GM12878 (cell line): ENCODE measurements around the gene NUP205. TPM values are rescaled to one million over a fixed set of nuclear protein-coding genes. Genes with fewer than 3 reads are reported as not detected.

Source experiments
- ATAC-seq: fragments of 200-7000 bp; cut with Tn5 transposase; 3 replicates; pipeline ENCODE4 v1.9.1; 2020; ENCODE audit warnings: mild to moderate bottlenecking, moderate library complexity
- BruUV-seq: library from RNA; stranded (reverse); fragments of 400-500 nt; replicated peaks from 2 replicates; lab custom pipeline; 2021; lab: Mats Ljungman, UMichigan
- CTCF ChIA-PET: fragments of 300-600 bp; sonication (Branson Sonifier 250); formaldehyde crosslinking; extraction: SDS; loops from one replicate; lab custom pipeline; 2021; ENCODE audit warnings: inconsistent platforms; lab: Yijun Ruan, JAX
- POLR2A ChIA-PET: fragments of 350-600 bp; formaldehyde crosslinking; extraction: SDS; loops from one replicate; lab custom pipeline; 2021; ENCODE audit warnings: inconsistent platforms; lab: Charles Lee
- RAD21 ChIA-PET: fragments of 300-600 bp; sonication (Branson Sonifier 250); formaldehyde crosslinking; loops from one replicate; lab custom pipeline; 2023; ENCODE audit warnings: antibody characterized with exemption; ENCODE audit not compliant: unreplicated experiment; lab: Charles Lee
- SMC1A ChIA-PET: fragments of 300-600 bp; sonication (Branson Sonifier 250); formaldehyde crosslinking; loops from one replicate; lab custom pipeline; 2023; ENCODE audit not compliant: unreplicated experiment, uncharacterized antibody; lab: Charles Lee
- DNase-seq: peaks from one replicate; pipeline ENCODE4 v3.0.0-alpha.2; 2011; ENCODE audit warnings: low read depth, low spot score
- FAIRE-seq: peaks from 3 replicates; lab custom pipeline; 2011; peaks lifted over from hg19 to GRCh38; lab: Jason Lieb, UNC
- H2AFZ ChIP-seq: 2 replicates; pipeline ENCODE4 v1.6.0; 2011; ENCODE audit warnings: low read depth, low read length, control low read depth; ENCODE audit not compliant: control insufficient read depth
- H3K27ac ChIP-seq: 2 replicates; pipeline ENCODE4 v1.5.1; 2011; ENCODE audit warnings: control low read depth; ENCODE audit not compliant: control insufficient read depth, insufficient read depth
- H3K27me3 ChIP-seq, 2 experiments: replicated peaks in 1 of 2; 2 replicates each; pipeline versions ENCODE4 v1.6.0 to v1.6.1; 2011; ENCODE audit warnings: low read length in 1 of 2; ENCODE audit not compliant: control insufficient read depth in 2 of 2, insufficient read depth in 2 of 2
- H3K36me3 ChIP-seq, 2 experiments: 2 replicates each; pipeline ENCODE4 v1.5.1; 2011; ENCODE audit warnings: low read length in 1 of 2; ENCODE audit not compliant: control insufficient read depth in 2 of 2, insufficient read depth in 2 of 2
- H3K4me1 ChIP-seq: 2 replicates; pipeline ENCODE4 v1.6.1; 2011; ENCODE audit warnings: mild to moderate bottlenecking, low read length, moderate library complexity, mixed read lengths; ENCODE audit not compliant: control insufficient read depth, insufficient read depth
- H3K4me2 ChIP-seq: 2 replicates; pipeline ENCODE4 v1.6.0; 2011; ENCODE audit warnings: control low read depth; ENCODE audit not compliant: control insufficient read depth, insufficient read depth
- H3K4me3 ChIP-seq: fragments of 200-600 bp; sonication (generic); 2 replicates; pipeline ENCODE4 v1.5.1; 2016
- H3K79me2 ChIP-seq: 2 replicates; pipeline ENCODE4 v1.6.0; 2011; ENCODE audit warnings: low read length; ENCODE audit not compliant: control insufficient read depth, insufficient read depth
- H3K9ac ChIP-seq: 2 replicates; pipeline ENCODE4 v1.8.0; 2011; ENCODE audit warnings: low read length, control low read depth, mixed read lengths; ENCODE audit not compliant: control insufficient read depth, insufficient read depth
- H3K9me3 ChIP-seq: replicated peaks from 3 replicates; pipeline ENCODE4 v1.5.1; 2011; ENCODE audit warnings: mild to moderate bottlenecking, low read length; ENCODE audit not compliant: control insufficient read depth, insufficient read depth
- H4K20me1 ChIP-seq: 2 replicates; pipeline ENCODE4 v1.6.0; 2011; ENCODE audit not compliant: control insufficient read depth, insufficient read depth
- BHLHE40 ChIP-seq, 2 experiments: fragments of 450-650 bp in 1 of 2; IDR thresholded peaks; 2 replicates each; pipeline ENCODE4 v1.6.1; 2011 to 2017; ENCODE audit warnings: low read depth in 2 of 2, borderline replicate concordance in 1 of 2, improper control_type of control experiment in 1 of 2, low read length in 1 of 2, mild to moderate bottlenecking in 1 of 2
- BMI1 ChIP-seq: fragments of 450-650 bp; IDR thresholded peaks from 2 replicates; pipeline ENCODE4 v1.6.1; 2016; ENCODE audit warnings: mild to moderate bottlenecking, moderate library complexity, borderline replicate concordance
- ESRRA ChIP-seq: IDR thresholded peaks from 2 replicates; pipeline ENCODE4 v1.6.1; 2012; ENCODE audit warnings: mild to moderate bottlenecking, low read length, improper control_type of control experiment
- HDAC2 ChIP-seq: fragments of 200-600 bp; sonication (generic); IDR thresholded peaks from 2 replicates; pipeline ENCODE4 v1.6.1; 2017
- HDGF ChIP-seq: fragments of 450-650 bp; IDR thresholded peaks from 2 replicates; pipeline ENCODE4 v1.6.1; 2016; ENCODE audit warnings: antibody characterized with exemption
- KAT2A ChIP-seq: conservative IDR thresholded peaks from 2 replicates; pipeline ENCODE4 v1.6.1; 2011; ENCODE audit warnings: low read depth, low read length; ENCODE audit not compliant: control insufficient read depth
- MTA2 ChIP-seq: fragments of 450-650 bp; IDR thresholded peaks from 2 replicates; pipeline ENCODE4 v1.6.1; 2016; ENCODE audit warnings: low read depth, mild to moderate bottlenecking, moderate library complexity
- NFYB ChIP-seq: IDR thresholded peaks from 2 replicates; pipeline ENCODE4 v1.6.1; 2011; ENCODE audit warnings: low read depth, mild to moderate bottlenecking, low read length, improper control_type of control experiment, moderate library complexity; ENCODE audit not compliant: insufficient read depth
- NR2F1 ChIP-seq: fragments of 450-650 bp; conservative IDR thresholded peaks from 2 replicates; pipeline ENCODE4 v1.6.1; 2017; ENCODE audit warnings: mild to moderate bottlenecking
- SMC3 ChIP-seq: IDR thresholded peaks from 2 replicates; pipeline ENCODE4 v1.6.1; 2011; ENCODE audit warnings: low read length, improper control_type of control experiment, borderline replicate concordance
- SREBF1 ChIP-seq: IDR thresholded peaks from 2 replicates; pipeline ENCODE4 v1.6.1; 2012; ENCODE audit warnings: mild to moderate bottlenecking, low read length
- STAT1 ChIP-seq: fragments of 450-650 bp; conservative IDR thresholded peaks from 2 replicates; pipeline ENCODE4 v1.6.1; 2014; ENCODE audit warnings: antibody characterized with exemption, mild to moderate bottlenecking
- TAF1 ChIP-seq: IDR thresholded peaks from 2 replicates; pipeline ENCODE4 v1.6.1; 2011; ENCODE audit warnings: mild to moderate bottlenecking, low read depth, low read length, borderline replicate concordance
- WGBS: methylation state at CpG from one replicate; pipeline ENCODE4 v1.1.6; 2016; ENCODE audit warnings: low lambda C conversion rate; ENCODE audit not compliant: insufficient replicate concordance, insufficient coverage; ENCODE audit errors: missing lambda C conversion rate; 5-methylcytosine and 5-hydroxymethylcytosine counted together
- in situ Hi-C: fragments of 300-500 bp; cut with MboI; formaldehyde crosslinking; loops from 9 replicates; pipeline ENCODE4 v1.14.3; 2018; ENCODE audit warnings: mixed read lengths
- intact Hi-C: fragments of 100-400 bp; cut with micrococcal nuclease; formaldehyde crosslinking; loops from one replicate; pipeline ENCODE4 v1.14.2; 2022; ENCODE audit not compliant: unreplicated experiment
- polyA plus RNA-seq, 11 experiments: library from polyadenylated mRNA; depleted of rRNA in 4 of 11; unstranded in 6 of 11; stranded (reverse) in 5 of 11; fragments of >200 nt; fragmentation: Nextera tagmentation in 4 of 11; fragmentation: Illumina TruSeq in 1 of 11; extraction: Ambion mirVana in 4 of 11; extraction: Trizol in 1 of 11; gene quantifications; 1 replicate in 1 of 11; 2 replicates in 10 of 11; pipeline versions ENCODE4 v1.2.1 to v1.2.3, GENCODE V29; 2011 to 2016; ENCODE audit warnings: inconsistent platforms in 2 of 11, missing spikeins in 2 of 11, low read depth in 1 of 11
- total RNA-seq, 4 experiments: library from RNA; depleted of rRNA in 3 of 4; stranded (reverse); fragments of >200 nt in 3 of 4; fragmentation: Illumina TruSeq in 1 of 4; extraction: Trizol in 1 of 4; gene quantifications; 2 replicates each; pipeline versions ENCODE4 v1.2.1 to v1.2.3, GENCODE V29; 2013 to 2021
- TF ChIP-seq, protein P1 (sequence below): IDR thresholded peaks from 2 replicates; pipeline ENCODE4 v1.6.1; 2011; ENCODE audit warnings: borderline replicate concordance, low read depth, mild to moderate bottlenecking, moderate library complexity, mixed read lengths, low read length; ENCODE audit not compliant: insufficient read depth; ENCODE audit errors: extremely low read length
- TF ChIP-seq, protein P2 (sequence below), 3 experiments: IDR thresholded peaks in 2 of 3; conservative IDR thresholded peaks in 1 of 3; 2 replicates each; pipeline ENCODE4 v1.5.1; 2011; ENCODE audit warnings: low read depth in 3 of 3, low read length in 3 of 3, mild to moderate bottlenecking in 3 of 3, control low read depth in 2 of 3, moderate library complexity in 2 of 3, inconsistent platforms in 1 of 3, mixed read lengths in 1 of 3; ENCODE audit not compliant: control insufficient read depth in 2 of 3, insufficient read depth in 1 of 3; ENCODE audit errors: extremely low read depth in 1 of 3
- TF ChIP-seq, protein P3 (sequence below): IDR thresholded peaks from 2 replicates; pipeline ENCODE4 v1.6.1; 2012; ENCODE audit warnings: low read depth, low read length, improper control_type of control experiment

The NUP205 gene
- total and polyA plus RNA-seq, 10 of the 15 experiments (the other 5 are each of a cell fraction or from before 2014, with no cell fraction given) = 41.4 to 110 (median 85.9) TPM

DNA sequence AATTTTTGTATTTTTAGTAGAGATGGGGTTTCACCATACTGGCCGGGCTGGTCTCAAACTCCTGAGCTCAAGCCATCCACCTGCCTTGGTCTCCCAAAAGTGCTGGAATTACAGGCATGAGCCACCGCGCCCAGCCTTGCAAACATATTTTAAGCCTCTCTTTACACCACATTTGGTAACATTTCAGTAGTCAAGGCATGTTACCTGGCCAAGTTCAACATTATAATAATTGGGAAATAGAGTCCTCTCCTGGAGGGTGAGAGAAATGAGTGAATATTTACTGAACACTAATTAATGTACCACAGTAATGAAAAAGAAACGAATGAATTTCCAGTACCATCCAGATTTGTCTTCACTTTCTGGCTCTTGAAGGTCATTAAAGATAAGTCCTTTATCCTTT is 37.8 kb upstream of the NUP205 start:
- TF ChIP-seq TAF1 (no peak), KAT2A (no peak), NR2F1 (no peak), SREBF1 (no peak), NFYB (no peak), HDGF (no peak), HDAC2 (no peak), MTA2 (no peak), BHLHE40 (IDR thresholded peaks at IDR 0.05; ENCODE audit: borderline replicate concordance in 1 of 2, low read depth in 2 of 2, low read length in 1 of 2) (no peak), STAT1 (no peak), ESRRA (no peak), SMC3 (no peak), BMI1 (no peak)
- TF ChIP-seq, protein P1, sequence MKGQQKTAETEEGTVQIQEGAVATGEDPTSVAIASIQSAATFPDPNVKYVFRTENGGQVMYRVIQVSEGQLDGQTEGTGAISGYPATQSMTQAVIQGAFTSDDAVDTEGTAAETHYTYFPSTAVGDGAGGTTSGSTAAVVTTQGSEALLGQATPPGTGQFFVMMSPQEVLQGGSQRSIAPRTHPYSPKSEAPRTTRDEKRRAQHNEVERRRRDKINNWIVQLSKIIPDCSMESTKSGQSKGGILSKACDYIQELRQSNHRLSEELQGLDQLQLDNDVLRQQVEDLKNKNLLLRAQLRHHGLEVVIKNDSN = no peak
- TF ChIP-seq, protein P2, sequence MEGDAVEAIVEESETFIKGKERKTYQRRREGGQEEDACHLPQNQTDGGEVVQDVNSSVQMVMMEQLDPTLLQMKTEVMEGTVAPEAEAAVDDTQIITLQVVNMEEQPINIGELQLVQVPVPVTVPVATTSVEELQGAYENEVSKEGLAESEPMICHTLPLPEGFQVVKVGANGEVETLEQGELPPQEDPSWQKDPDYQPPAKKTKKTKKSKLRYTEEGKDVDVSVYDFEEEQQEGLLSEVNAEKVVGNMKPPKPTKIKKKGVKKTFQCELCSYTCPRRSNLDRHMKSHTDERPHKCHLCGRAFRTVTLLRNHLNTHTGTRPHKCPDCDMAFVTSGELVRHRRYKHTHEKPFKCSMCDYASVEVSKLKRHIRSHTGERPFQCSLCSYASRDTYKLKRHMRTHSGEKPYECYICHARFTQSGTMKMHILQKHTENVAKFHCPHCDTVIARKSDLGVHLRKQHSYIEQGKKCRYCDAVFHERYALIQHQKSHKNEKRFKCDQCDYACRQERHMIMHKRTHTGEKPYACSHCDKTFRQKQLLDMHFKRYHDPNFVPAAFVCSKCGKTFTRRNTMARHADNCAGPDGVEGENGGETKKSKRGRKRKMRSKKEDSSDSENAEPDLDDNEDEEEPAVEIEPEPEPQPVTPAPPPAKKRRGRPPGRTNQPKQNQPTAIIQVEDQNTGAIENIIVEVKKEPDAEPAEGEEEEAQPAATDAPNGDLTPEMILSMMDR (IDR thresholded peaks at IDR 0.05 in 2 of 3, conservative IDR thresholded peaks at IDR 0.05 in 1 of 3; ENCODE audit: control insufficient read depth in 2 of 3, extremely low read depth in 1 of 3, insufficient read depth in 1 of 3, low read depth in 3 of 3, low read length in 3 of 3) = no peak
- TF ChIP-seq, protein P3, sequence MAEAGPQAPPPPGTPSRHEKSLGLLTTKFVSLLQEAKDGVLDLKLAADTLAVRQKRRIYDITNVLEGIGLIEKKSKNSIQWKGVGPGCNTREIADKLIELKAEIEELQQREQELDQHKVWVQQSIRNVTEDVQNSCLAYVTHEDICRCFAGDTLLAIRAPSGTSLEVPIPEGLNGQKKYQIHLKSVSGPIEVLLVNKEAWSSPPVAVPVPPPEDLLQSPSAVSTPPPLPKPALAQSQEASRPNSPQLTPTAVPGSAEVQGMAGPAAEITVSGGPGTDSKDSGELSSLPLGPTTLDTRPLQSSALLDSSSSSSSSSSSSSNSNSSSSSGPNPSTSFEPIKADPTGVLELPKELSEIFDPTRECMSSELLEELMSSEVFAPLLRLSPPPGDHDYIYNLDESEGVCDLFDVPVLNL = no peak
- TF ChIP-seq, all 136 proteins: peak for 0
- ChIA-PET RAD21 (interaction anchor here (0.9 kb wide), 1 partner anchor 10 kb away, joined by 4 read pairs; the partner anchor contains the start of gene CNOT4), SMC1A (interaction anchor here (0.8 kb wide), 1 partner anchor 11 kb away, joined by 3 read pairs; no protein-coding TSS in a partner anchor), CTCF (interaction anchor here (1.1 to 2.5 kb wide), 2 partner anchors 106 to 125 kb away, joined by 3 to 9 read pairs; no protein-coding TSS in a partner anchor), POLR2A (no interaction called here)
- FAIRE-seq (no peak), DNase-seq (no peak), ATAC-seq (no peak)
- WGBS = 96% methylated on average over 4 of the region's 4 CpGs
- no peak overlapping the region for H3K9ac ChIP-seq
- H3K4me1 ChIP-seq = no peaks in the 10 kb centered on the region
- in situ Hi-C loops = no loop called here
- no peaks in the 10 kb centered on the region for H4K20me1 ChIP-seq
- H3K36me3 ChIP-seq = no peaks in the 10 kb centered on the region
- H3K9me3 ChIP-seq = no peaks in the 10 kb centered on the region
- H3K79me2 ChIP-seq = no peaks in the 10 kb centered on the region
- H3K4me3 ChIP-seq = no peak overlapping the region
- H3K27me3 ChIP-seq = no peaks in the 10 kb centered on the region
- H3K4me2 ChIP-seq = no peak overlapping the region
- no TSS peak for BruUV-seq
- intact Hi-C loops = no loop called here
- no peak overlapping the region for H3K27ac ChIP-seq
- H2AFZ ChIP-seq = no peak overlapping the region
